MM.1S (cell line): ENCODE data around the gene POU2AF2.

Source experiments
- DNase-seq: peaks from one replicate; pipeline ENCODE4 v3.0.0-alpha.2; 2015
- H2AFZ ChIP-seq: fragments of 300-600 bp; sonication (generic); 2 replicates; pipeline ENCODE4 v1.6.0; 2016; ENCODE audit warnings: antibody characterized with exemption, low read length
- H3F3A ChIP-seq: fragments of 300-600 bp; sonication (generic); 2 replicates; pipeline ENCODE4 v1.6.1; 2016; ENCODE audit warnings: mild to moderate bottlenecking, antibody characterized with exemption, low read length, moderate library complexity, mixed read lengths; ENCODE audit not compliant: insufficient read depth
- H3K27ac ChIP-seq: fragments of 300-600 bp; sonication (generic); 2 replicates; pipeline ENCODE4 v1.5.1; 2016; ENCODE audit warnings: mild to moderate bottlenecking, low read length
- H3K27me3 ChIP-seq: fragments of 300-600 bp; sonication (generic); replicated peaks from 2 replicates; pipeline ENCODE4 v1.6.0; 2016; ENCODE audit warnings: low read length; ENCODE audit not compliant: insufficient read depth
- H3K36me3 ChIP-seq: fragments of 300-600 bp; sonication (generic); replicated peaks from 2 replicates; pipeline ENCODE4 v1.6.1; 2016; ENCODE audit warnings: mild to moderate bottlenecking, low read length, mixed read lengths; ENCODE audit not compliant: insufficient read depth
- H3K4me1 ChIP-seq: fragments of 300-600 bp; sonication (generic); 2 replicates; pipeline ENCODE4 v1.6.1; 2016; ENCODE audit warnings: low read length, mixed read lengths
- H3K4me2 ChIP-seq: fragments of 300-600 bp; sonication (generic); 2 replicates; pipeline ENCODE4 v1.6.0; 2016; ENCODE audit warnings: low read depth, low read length
- H3K4me3 ChIP-seq: fragments of 300-600 bp; sonication (generic); 2 replicates; pipeline ENCODE4 v1.5.1; 2016; ENCODE audit warnings: low read length, mixed read lengths
- H3K79me2 ChIP-seq: fragments of 300-600 bp; sonication (generic); 2 replicates; pipeline ENCODE4 v1.6.1; 2016; ENCODE audit warnings: mixed run types, low read length, mixed read lengths
- H3K9ac ChIP-seq: fragments of 300-600 bp; sonication (generic); 2 replicates; pipeline ENCODE4 v1.6.1; 2016; ENCODE audit warnings: low read length, mixed read lengths
- H3K9me2 ChIP-seq: fragments of 300-600 bp; sonication (generic); replicated peaks from 2 replicates; pipeline ENCODE4 v1.6.1; 2016; ENCODE audit warnings: mild to moderate bottlenecking, low read length, mixed read lengths; ENCODE audit not compliant: insufficient read depth
- H3K9me3 ChIP-seq: fragments of 300-600 bp; sonication (generic); replicated peaks from 2 replicates; pipeline ENCODE4 v1.6.1; 2016; ENCODE audit warnings: mild to moderate bottlenecking, low read length, mixed read lengths; ENCODE audit not compliant: insufficient read depth
- H4K20me1 ChIP-seq: fragments of 300-600 bp; sonication (generic); 2 replicates; pipeline ENCODE4 v1.6.1; 2016; ENCODE audit warnings: mild to moderate bottlenecking, low read length, moderate library complexity, mixed read lengths; ENCODE audit not compliant: insufficient read depth
- CTCF ChIP-seq: fragments of 300-600 bp; sonication (generic); IDR thresholded peaks from 2 replicates; pipeline ENCODE4 v1.5.1; 2016; ENCODE audit warnings: antibody characterized with exemption, low read length, mixed read lengths
- EZH2 ChIP-seq: fragments of 300-600 bp; sonication (generic); optimal IDR thresholded peaks from 2 replicates; pipeline ENCODE3; 2017; ENCODE audit warnings: low read depth, mild to moderate bottlenecking, antibody characterized with exemption, low read length, mixed read lengths
- EZH2phosphoT487 ChIP-seq: fragments of 300-600 bp; sonication (generic); IDR thresholded peaks from 2 replicates; pipeline ENCODE4 v1.6.1; 2018; ENCODE audit warnings: antibody characterized with exemption, low read length

POU2AF2 gene

GRCh38 chr11:111209543-111210355 lies 35.8 kb upstream of the POU2AF2 start:
- DNase-seq: no peak
- Histone ChIP-seq H3K36me3 (no peaks in the 10 kb centered on the region), H3K27ac (no peak overlapping the region), H3F3A (peaks cover 9% of the 10 kb centered on the region; the same call in 1 of the 2 replicates), H3K4me2 (no peak overlapping the region), H3K4me1 (peaks cover 15% of the 10 kb centered on the region), H3K27me3 (no peaks in the 10 kb centered on the region), H4K20me1 (no peaks in the 10 kb centered on the region), H3K9me2 (no peaks in the 10 kb centered on the region), H3K9ac (no peak overlapping the region), H3K4me3 (no peak overlapping the region), H3K79me2 (no peaks in the 10 kb centered on the region), H2AFZ (no peak overlapping the region), H3K9me3 (no peaks in the 10 kb centered on the region)
- TF ChIP-seq EZH2: no peak
- TF ChIP-seq EZH2phosphoT487: no peak
- TF ChIP-seq CTCF: no peak

GRCh38 chr11:111213256-111213655 lies 32.3 kb upstream of the POU2AF2 start:
- TF ChIP-seq EZH2phosphoT487: no peak
- no peak for TF ChIP-seq CTCF
- TF ChIP-seq EZH2: no peak
- H3K36me3 ChIP-seq: no peaks in the 10 kb centered on the region
- H3K4me3 ChIP-seq: no peak overlapping the region
- H3K79me2 ChIP-seq: no peaks in the 10 kb centered on the region
- H3K4me2 ChIP-seq: no peak overlapping the region
- H3K4me1 ChIP-seq: no peaks in the 10 kb centered on the region
- no peaks in the 10 kb centered on the region for H3K9me2 ChIP-seq
- no peaks in the 10 kb centered on the region for H3K9me3 ChIP-seq
- no peak overlapping the region for H3K9ac ChIP-seq
- H2AFZ ChIP-seq: no peak overlapping the region
- DNase-seq: no peak
- no peaks in the 10 kb centered on the region for H4K20me1 ChIP-seq
- H3K27me3 ChIP-seq: no peaks in the 10 kb centered on the region
- no peak overlapping the region for H3K27ac ChIP-seq
- H3F3A ChIP-seq: no peaks in the 10 kb centered on the region

DNA sequence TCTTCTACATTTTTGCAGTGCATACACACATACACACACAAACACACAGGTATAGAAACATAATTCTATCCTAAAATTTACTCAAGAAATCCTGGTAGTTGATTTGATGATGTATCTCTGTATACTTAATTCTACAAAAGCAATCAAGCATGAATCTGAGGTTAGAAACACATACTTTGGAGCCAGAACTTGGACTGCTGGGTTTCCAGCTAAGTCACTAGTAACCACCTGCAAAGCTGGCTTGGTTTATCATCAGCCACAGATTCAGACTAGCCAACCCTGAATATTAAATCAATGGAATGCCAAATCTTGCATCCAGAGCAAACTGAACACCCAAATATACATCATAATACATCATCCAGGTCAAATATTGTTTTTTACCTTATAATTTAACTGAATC lies 24.8 kb upstream of the POU2AF2 start:
- DNase-seq: no peak
- Histone ChIP-seq H3F3A (no peaks in the 10 kb centered on the region), H3K79me2 (no peaks in the 10 kb centered on the region), H3K9me2 (no peaks in the 10 kb centered on the region), H3K9ac (no peak overlapping the region), H3K4me1 (no peaks in the 10 kb centered on the region), H3K27me3 (no peaks in the 10 kb centered on the region), H2AFZ (no peak overlapping the region), H3K9me3 (no peaks in the 10 kb centered on the region; the same call in 1 of the 2 replicates), H3K36me3 (no peaks in the 10 kb centered on the region), H3K4me2 (no peak overlapping the region), H4K20me1 (no peaks in the 10 kb centered on the region), H3K4me3 (no peak overlapping the region), H3K27ac (no peak overlapping the region)
- TF ChIP-seq CTCF (no peak), EZH2phosphoT487 (no peak), EZH2 (no peak)
